Panc1 (cell line): ENCODE measurements around the gene NPHP3.

ENCODE experiments used
- POLR2AphosphoS5 ChIP-seq: IDR thresholded peaks from 2 replicates; pipeline ENCODE4 v1.6.1; 2012; ENCODE audit warnings: mild to moderate bottlenecking, low read depth, low read length, moderate library complexity
- TF ChIP-seq, protein P1 (sequence below): fragments of 450-650 bp; IDR thresholded peaks from 2 replicates; pipeline ENCODE4 v1.5.1; 2017; ENCODE audit warnings: mild to moderate bottlenecking

DNA sequence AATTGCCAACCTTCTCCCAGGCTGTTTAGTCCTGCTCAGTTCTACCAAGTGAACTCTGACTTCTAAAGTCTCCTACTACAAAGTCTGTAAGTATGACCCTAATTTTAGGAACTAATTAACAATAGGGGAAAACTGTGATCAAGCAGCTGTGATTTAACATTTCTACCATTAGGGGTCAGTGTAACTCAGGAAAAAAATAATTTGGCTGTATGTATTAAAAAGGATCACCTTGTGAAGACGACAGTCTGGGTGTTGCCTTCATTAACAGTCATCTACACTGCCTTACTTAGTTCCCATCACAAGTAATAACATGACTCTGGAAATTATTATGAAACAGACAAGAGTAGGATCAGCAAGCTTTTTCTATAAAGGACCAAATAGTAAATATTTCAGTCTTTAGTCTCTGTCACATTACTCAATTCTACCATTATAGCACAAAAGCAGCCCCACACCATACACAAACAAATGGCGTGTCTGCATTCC lies 4.2 kb upstream of the NPHP3 start:
- TF ChIP-seq, protein P1, sequence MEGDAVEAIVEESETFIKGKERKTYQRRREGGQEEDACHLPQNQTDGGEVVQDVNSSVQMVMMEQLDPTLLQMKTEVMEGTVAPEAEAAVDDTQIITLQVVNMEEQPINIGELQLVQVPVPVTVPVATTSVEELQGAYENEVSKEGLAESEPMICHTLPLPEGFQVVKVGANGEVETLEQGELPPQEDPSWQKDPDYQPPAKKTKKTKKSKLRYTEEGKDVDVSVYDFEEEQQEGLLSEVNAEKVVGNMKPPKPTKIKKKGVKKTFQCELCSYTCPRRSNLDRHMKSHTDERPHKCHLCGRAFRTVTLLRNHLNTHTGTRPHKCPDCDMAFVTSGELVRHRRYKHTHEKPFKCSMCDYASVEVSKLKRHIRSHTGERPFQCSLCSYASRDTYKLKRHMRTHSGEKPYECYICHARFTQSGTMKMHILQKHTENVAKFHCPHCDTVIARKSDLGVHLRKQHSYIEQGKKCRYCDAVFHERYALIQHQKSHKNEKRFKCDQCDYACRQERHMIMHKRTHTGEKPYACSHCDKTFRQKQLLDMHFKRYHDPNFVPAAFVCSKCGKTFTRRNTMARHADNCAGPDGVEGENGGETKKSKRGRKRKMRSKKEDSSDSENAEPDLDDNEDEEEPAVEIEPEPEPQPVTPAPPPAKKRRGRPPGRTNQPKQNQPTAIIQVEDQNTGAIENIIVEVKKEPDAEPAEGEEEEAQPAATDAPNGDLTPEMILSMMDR, result peak; percentile 83; the same call in 1 of the 2 replicates
- TF ChIP-seq POLR2AphosphoS5, result no peak
